ENCODE data around the gene BRSK2. TPM values are rescaled to one million over a fixed set of nuclear protein-coding genes. Genes with fewer than 3 reads are reported as not detected.
A peak's percentile ranks its signal among the peaks of the same experiment; 100 is the strongest.

BRSK2 gene
- total RNA-seq, 1 donor from 2014 or later, result 0.93 TPM

DNA sequence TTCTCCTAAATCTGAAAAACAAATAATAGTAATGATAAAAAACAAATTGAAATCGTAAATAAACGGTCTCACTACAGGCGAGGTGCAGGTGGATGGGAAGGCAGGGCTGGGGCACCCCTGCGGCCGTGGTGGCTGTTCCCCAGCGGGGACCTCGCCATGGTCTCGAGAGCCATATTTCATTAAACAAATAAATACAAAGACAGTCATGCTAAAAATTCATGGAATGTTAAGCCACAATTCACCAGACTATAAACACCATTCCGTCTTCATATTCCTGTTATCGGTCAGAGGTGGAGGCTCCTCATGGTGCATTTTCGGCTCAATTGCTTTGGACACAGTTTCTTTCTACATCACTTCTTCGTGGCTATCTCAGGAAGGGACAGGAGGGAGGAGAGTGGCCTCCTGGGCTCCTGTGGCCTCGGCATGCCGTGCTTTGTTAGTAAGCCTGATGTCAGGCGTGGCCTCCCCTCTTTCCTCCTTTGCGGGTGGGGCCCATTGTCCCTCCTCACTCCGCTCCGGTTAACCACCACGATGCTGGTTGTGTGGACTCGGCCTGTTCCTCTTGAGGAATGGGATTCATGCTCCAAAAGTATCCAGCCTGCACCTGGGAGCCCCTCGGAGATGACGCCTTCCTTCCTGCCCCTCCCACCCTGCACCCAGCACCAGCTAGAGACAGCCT is 16.1 kb upstream of the BRSK2 start:
- no peak for DNase-seq (ENCODE audit: extremely low read depth, low read depth, low spot score)

DNA sequence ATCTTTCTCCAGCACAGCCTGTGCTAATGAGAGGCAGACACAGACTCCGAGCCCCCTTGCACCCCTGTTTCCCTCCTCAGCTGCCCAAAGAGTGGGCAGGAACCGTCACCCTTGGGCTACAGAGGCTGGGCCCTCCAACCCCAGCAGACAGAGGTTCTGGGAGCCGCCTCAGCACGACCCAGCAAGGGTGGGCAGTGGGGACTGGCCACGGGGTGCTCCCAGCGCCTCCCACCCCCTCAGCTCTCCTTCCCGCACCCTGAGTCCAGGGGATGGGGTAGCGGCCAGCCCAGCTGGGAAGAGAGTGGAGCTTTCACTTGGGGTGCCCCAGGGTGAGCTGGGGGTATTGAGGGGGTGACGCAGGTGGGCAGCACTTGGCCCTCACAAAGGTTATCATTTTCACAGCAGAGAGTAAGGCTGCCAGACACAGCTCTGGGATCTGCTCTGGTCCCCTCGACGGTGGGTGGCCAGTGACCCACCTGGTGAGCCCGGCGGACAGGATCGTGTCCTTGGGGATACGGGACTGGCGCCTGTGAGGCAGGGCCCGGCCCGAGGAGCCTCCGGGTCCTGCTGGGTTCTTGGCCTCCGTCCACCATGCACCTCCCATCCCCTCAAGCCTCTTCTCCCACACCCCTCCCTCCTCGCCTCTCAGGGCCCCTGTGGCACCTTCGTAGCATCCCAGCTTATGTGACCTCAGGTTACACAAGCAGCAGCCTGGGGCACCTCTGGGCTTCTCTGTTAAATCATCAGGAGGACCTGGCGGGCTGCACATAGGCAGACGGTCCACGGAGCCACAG is 14.4 kb upstream of the BRSK2 start:
- no peak for DNase-seq (ENCODE audit: extremely low read depth, low read depth, low spot score)

DNA sequence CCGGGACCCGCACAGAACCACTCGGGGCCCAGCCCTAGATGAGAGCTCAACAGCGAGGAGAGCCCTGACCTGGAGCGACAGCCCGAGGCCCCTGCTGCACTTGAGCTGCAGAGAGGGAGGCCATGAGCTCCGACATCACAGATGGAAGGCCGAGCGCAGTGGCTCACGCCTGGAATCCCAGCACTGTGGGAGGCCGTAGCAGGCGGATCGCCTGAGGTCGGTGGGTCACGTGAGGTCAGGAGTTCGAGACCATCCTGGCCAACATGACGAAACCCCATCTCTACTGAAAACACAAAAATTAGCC is 13.8 kb upstream of the BRSK2 start:
- no peak for DNase-seq (ENCODE audit: extremely low read depth, low read depth, low spot score)

DNA sequence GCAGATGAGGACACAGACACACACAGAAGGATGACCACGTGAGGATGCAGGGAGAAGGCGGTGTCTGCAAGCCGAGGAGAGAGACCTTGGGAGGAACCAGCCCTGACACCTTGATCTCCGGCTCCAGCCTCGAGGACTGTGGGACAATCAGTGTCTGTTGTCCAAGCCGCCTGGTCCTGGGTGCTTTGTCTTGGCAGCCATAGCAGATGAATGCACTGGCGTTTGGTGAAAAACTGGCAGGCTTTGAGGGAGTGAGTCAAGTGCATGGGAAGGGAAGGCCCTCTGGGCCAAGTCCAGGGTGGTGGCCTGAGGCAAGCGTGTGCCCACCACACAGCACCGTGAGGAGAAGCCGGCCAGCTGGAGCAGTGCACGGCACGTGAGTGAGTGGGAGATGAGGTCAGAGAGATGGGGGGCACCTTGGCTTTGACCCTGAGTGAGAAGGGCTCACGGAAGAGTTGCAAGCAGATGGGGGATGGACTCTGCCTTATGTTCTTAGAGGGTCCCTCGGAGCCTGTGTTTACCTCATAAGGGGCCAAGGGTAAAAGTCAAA is 12.4 kb upstream of the BRSK2 start:
- DNase-seq (ENCODE audit: extremely low read depth, low read depth, low spot score), result no peak

DNA sequence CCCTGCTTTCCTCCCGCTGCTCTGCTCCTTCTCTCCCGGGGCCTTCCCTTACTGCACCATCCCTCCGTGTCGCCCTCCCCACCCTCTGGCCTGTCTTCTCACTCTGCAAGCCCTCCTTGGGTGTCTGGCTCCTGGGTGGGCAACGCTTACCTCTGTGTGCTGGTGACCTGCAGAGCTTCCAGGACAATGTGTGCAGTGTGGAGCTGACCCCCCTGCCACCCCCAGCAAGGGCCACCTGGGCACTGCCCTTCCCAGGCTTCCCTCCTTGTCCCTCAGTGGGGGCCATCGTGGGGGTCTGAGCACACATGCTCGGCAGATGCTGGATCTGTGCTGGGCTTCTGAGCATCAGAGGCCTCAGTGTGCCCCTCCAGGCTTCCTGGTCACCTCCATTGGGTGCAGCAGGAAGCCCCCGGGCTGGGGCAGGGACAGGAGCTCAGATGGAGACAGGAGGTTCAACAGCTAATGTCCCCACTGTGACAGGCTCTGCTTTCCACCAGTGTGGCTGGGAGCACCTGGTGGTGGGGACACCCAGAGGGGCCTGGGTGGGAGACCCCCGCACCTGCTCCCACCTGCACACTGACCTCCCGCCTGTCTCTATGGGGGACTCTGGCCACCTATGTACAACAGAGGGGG is 7.8 kb upstream of the BRSK2 start:
- no peak for DNase-seq (ENCODE audit: extremely low read depth, low read depth, low spot score)

DNA sequence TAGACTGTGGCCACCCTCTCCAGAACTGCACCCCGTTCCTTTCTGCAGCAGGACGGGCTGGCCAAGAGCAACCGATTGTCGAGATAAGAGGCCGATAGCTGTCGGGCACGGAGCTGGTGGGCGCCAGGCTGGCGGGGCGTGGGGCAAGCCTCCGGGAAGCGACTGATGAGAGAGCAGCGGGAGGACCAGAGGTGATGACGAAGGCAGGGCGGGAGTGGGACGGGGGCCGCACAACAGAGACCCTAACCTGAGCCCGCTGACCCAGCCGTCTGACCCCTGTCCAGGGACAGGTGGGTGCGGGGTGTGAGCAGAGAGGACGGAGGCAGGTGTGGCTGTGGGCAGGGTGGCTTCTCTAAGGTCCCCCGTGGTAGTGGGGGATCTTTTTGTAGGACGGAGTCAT is 7.3 kb upstream of the BRSK2 start:
- DNase-seq (ENCODE audit: extremely low read depth, low read depth, low spot score), result no peak

DNA sequence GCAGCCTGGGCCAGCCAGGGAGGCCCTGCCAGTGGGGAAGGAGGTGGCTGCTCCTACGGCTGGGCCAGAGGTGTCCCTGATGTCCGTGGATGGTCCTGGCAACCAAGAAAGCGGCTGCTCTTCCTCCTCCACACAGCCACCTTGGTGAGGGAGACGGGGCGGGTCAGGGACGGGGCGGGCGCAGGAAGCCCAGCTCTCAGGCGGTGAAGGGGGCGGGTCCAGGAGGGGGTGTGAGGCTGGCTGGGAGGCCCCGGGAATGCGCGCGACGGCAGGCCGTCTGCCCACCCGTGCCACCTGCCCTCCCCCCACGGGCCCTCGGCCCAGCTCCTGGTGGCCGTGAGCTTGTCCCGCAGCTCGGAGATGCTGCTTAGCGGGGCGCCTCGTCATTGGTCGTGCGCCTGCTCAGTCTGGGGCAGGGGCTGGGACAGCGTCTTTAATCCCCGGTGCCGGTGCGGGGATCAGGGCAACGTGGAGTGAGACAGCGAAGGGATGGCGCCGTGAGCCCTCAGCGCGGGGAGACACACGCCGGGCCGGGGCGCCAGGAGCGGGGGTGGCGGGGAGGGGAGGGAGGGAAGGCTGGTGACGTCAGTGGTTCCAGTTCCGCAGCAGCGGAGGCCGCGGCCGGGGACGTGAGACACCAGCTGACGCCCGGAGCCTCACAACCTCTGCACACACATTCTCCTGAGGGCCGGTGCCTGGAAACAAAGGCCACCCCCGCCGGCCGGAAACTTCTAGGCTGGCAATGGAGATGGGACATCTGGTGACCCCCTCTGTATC is 6.7 kb upstream of the BRSK2 start:
- no peak for DNase-seq (ENCODE audit: extremely low read depth, low read depth, low spot score)

DNA sequence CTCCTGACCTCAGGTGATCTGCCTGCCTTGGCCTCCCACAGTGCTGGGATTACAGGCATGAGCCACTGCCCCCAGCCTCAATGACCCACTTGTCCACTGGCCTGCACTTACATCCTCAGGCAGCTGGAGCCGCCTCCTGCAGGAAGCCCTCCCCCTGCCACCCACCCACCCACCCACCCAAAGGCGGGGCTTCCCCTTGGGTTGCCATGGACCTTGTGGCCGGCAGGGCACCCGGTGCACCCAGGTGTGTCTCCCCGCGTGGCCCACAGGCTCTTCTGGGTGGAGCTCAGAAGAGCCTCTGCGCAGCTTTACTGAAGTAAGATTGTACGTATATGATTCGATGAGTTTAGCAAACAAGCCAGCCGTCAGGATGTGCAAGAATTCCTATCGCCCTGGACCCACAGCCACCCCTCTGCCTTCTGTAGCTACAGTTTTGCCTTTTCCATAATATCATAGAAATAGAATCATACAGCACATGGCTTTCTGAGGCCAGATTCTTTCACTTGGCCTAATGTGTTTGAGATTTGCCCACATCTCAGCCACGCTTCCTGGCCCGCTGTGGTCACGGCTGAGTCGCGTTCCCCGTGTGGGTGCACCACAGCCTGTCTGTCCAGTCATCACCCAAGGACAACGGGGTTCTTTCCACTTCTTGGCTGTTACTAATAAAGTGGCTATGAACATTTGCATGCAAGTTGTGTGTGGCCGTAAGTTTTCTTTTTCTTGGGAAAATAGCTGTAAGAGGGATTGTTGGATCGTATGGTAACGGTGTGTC is 5.3 kb upstream of the BRSK2 start:
- no peak for DNase-seq (ENCODE audit: extremely low read depth, low read depth, low spot score)

DNA sequence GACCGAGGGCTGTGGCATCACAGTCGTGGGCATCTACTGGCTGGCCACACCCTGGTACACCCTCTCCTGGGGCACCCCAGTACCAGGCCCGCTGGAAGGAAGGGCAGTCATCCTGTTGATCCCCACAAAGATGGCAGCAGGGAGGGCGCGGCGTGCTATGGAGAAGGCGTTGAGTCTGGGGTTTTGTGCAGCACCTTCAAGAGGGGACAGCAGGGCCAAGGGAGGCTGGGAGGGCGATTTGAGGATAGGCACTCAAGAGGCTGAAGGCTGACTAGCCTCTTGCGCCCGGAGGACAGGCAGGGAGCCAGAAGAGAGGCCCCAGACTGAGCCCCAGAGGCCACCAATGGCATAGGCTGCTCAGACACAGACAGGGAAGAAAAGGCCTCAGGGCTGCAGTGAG is 2.2 kb upstream of the BRSK2 start:
- no peak for DNase-seq (ENCODE audit: extremely low read depth, low read depth, low spot score)

DNA sequence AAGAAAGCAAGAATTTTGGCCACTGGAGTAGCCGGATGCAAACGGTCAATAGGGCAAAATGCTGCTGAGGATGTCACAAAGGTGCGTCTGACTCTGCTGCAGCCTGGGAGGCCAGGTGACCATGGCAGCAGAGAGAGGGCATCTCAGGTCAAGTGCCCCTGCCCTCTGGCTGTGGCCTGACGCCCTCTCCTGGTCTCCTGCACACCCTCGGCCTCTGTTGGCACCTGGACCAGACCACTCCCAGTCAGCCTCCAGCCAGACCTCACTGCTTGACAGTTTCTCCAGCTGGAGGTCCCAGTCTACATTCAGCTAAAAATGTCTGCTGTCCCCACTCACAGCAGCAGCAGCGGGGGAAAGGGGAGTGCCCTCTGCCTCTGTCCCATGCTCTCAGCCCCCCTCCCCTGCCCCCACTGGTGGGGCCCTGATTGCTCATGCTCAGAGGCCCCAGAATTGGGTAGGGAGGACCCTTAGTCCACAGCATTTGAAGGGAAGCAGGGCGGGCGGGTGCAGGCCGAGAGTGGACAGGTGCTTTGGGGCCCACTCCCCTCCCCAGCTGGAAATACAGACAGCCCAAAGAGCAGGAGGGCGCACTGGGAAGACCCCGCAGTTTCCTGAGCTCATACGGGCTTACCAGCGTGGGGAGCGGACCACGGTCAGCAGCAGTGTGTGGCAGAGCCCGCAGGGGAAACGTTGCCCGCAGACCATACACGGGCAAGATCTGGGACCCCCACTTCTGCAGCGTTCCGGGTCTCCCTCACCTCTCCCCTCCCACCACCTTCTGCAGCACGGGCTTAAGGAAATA is 1.6 kb upstream of the BRSK2 start:
- no peak for DNase-seq (ENCODE audit: extremely low read depth, low read depth, low spot score)

DNA sequence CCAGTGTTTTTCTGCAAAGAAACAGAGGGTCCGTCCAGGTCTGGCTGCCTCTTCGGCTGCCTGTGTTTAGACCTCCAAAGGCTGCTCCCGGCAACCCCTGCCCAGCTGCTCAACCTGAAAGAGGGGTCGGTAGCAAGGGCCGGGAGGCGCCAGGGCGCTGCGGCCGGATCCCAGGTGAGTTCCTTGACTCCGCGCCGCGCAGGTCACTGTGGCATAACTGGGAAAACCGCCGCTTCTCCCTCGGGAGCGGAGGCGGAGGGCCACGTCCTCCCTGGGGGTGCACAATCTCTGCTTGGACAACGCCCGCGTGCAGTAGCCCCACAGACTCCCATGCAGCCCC is 1.0 kb upstream of the BRSK2 start:
- no peak for DNase-seq (ENCODE audit: extremely low read depth, low read depth, low spot score)

DNA sequence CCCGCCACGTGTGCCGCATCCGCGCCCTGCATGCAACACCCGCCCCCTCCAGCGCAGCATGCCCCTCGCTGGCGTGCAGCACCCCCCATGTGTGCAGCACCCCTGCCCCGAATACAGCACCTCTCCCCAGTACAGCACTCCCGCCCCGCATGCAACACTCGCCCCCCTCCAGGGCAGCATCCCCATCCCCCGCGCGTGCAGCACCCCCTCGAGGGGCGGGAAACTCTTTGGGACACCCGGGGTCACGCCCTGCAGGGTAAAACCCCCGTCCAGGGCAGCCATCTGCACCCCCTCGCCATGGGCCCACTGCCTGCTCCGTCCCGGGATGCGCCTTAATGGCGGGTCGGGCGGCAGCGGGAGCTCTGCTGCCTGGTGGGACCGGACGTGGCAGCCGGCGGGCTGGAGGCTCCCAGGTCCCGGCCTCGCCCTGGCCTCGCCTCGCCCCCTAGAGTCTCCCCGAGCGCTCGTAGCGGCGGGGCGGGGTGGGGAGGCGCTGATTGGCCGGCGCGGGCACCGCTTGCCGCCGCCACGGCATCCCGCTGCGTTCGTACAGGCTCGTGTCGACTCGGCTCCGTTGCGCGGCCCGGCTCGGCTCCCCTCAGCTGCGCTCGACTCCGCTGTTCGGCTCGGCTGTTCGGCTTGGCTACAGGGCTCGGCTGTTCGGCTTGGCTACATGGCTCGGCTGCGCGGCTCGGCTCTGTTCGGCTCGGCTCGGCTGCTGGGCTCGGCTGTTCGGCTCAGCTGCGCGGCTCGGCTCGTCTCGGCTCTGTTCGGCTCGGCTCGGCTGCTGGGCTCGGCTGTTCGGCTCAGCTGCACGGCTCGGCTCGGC is 417 bp upstream of the BRSK2 start:
- peak; percentile 51 for DNase-seq (ENCODE audit: extremely low read depth, low read depth, low spot score)

DNA sequence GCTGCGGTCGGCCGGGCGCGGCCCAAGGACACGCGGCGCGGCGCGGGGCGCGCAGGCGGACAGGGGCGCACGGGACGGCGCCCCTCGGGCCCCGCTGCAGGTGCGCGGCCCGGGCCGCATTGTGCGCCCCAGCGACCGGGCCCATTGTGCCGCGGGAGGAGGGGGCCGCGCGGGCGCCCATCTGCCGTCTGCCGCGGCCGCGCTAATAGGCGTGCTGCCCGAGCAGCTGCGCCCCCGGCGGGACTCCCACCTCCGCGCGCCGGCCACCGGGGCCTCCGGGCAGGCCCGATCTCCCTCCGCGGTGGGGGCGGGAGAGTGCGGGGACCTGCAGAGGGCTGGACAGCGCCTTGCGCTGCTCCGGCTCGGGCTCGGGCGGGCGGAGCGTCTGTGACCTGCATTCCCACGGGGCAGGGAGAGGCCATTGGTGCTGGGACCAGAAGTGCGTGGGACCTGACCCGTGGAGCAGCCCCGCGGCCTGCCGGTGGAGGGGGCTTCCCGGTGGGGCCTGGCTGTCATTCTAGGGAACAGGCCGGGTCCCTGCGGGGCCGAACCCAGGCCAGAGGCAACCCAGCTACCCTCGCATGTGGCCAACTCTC is 933 bp downstream of the BRSK2 start:
- DNase-seq (ENCODE audit: extremely low read depth, low read depth, low spot score), result no peak

DNA sequence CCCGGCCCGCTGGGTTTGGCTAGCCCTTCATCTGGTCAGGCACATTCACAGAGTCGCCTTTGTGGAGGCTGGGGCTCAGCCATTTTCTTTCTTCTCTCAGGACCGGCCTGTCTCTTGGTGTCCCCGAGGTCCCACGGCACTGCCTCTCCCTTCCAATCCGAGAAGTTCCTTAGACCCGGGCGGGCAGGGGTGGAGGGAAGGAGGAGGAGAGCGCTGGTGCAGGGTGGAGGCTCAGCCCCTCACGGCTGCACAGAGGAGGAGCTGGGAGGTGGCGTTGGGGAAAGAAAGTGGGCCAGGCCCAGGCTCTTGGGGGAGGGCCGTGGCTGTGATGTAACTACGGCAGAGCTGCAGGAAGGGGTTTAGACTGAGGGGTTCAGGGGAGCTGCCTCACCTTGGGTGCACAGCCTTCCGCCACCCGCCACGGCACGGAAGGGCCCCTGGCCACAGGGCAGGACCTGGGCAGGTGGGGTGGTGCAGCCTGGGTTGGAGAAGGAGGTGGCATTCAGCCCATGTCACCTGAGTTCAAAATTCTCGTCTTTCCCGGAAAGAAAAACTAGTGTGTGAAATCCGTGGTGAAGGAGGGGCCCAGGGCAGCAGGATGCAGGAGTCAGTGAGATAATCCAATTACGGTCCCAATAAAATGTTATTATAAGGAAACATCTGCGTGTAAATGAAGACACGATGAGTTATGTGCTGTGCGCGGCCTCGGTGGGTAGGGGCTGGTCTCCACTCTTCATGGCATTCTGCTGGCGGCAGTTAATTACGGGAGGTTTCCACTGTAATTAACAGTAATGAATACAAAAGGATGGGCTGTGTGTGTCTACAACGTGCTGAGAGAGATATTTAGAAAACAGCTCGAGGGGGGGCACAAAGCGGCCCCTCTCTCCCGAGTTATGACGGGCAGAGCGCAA is 1.7 kb downstream of the BRSK2 start:
- DNase-seq (ENCODE audit: extremely low read depth, low read depth, low spot score), result no peak

DNA sequence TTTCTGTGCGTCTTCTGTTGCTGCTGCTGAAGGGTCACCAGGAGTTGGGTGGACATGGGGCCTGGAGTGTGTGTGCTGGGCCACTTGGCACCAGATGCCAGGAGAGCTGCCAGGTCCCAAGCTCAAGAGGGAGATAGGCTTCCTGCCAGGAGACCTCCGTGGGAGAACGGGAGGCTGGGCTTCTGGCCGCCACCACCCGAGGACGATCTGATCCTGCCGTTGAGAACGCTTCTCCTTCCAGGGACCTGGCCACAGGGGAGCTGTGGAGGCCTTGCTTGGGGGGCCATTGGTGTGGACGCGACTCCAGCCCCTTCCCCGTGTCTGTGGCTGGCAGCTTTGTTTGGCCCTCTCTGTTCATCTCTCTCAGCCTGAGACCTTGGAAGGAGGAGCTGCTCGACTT is 2.4 kb downstream of the BRSK2 start:
- no peak for DNase-seq (ENCODE audit: extremely low read depth, low read depth, low spot score)

DNA sequence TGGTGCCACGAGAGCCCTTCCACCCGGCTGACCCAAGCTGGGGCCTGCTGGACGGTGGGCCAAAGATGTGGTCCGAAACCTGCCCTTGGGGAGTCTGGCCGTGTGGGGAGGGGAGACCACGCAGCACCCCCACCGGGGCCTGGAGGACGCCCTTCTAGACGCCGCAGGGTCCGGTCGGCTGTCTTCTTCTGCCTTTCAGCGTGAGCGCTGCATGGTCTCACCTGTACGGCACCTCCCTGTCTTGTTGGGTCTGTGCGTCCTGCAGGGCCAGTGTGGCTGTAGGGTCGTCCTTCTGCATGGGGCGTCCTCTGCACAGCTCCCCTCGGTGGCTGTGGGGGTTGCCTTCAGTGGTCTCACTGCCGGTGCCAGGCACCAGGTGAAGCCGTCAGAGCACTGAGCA is 2.8 kb downstream of the BRSK2 start:
- DNase-seq (ENCODE audit: extremely low read depth, low read depth, low spot score), result no peak

DNA sequence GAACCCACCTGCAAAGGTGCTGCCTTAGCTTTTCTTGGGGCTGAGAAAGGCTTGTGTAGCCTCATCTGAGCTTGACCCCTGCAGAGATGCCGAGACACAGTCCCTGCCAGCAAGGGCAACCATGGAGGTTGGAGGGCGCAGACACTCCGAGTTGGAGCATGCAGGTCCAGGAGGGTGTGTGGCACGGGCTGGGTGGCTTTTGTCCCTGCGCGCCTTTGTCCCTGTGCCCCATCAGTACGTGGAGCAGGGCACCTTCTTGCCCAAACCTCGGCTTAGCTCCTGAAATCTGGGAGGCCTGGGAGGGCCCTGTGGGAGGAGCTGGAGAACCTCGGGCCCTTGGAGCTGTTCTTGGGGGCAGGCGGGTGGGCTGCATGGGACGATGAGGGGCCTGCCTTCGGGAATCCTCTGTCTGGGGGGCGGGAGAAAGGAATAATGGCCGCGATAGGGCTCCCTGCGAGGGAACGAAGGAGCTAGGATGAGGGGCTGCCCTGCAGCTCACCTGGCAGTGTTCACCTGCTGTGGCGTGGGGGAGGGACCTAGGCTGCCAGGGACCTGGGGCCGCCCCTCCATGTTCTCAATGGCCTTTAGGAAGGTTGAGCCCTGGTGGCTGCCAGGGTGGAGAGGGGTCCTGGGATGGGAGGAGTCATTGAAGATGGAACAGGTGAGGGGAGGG is 3.4 kb downstream of the BRSK2 start:
- no peak for DNase-seq (ENCODE audit: extremely low read depth, low read depth, low spot score)
